Measurements from ENCODE around the gene SPOP. TPM values are rescaled to one million over a fixed set of nuclear protein-coding genes. Genes with fewer than 3 reads are reported as not detected.

The SPOP gene
- total RNA-seq, 4 donors from 2014 or later = 35.9 to 74.7 (median 47.3) TPM

GRCh38 chr17:49602783-49603182 lies 75.1 kb downstream of the SPOP start:
- no peak for DNase-seq (ENCODE audit: low spot score in 2 of 2)
- no peak overlapping the region for H3K4me3 ChIP-seq (ENCODE audit: low read depth, poor library complexity, severe bottlenecking)
- intact Hi-C loops (cut with DNase I; ENCODE audit: low total_unique reads) = no loop called here
- TF ChIP-seq CTCF (IDR thresholded peaks at IDR 0.05) (no peak), POLR2A (IDR thresholded peaks at IDR 0.05) (no peak)

- intact Hi-C loops (cut with DNase I; ENCODE audit: low total_unique reads) = no loop called here
- TF ChIP-seq POLR2A (IDR thresholded peaks at IDR 0.05) (no peak), CTCF (IDR thresholded peaks at IDR 0.05) (no peak)
- DNase-seq (ENCODE audit: low spot score in 2 of 2) = no peak
- H3K4me3 ChIP-seq (ENCODE audit: low read depth, poor library complexity, severe bottlenecking) = no peak overlapping the region
Measured at GRCh38 chr17:49600949-49601348, 76.9 kb downstream of the SPOP start.

GRCh38 chr17:49598918-49599317 lies 79.0 kb downstream of the SPOP start:
- DNase-seq (ENCODE audit: low spot score in 2 of 2) = no peak
- TF ChIP-seq CTCF (IDR thresholded peaks at IDR 0.05) (no peak), POLR2A (IDR thresholded peaks at IDR 0.05) (no peak)
- H3K4me3 ChIP-seq (ENCODE audit: low read depth, poor library complexity, severe bottlenecking) = no peak overlapping the region
- 96 to 99% methylated on average over 3 of the region's 3 CpGs for WGBS, 2 donors
- intact Hi-C loops (cut with DNase I; ENCODE audit: low total_unique reads) = no loop called here

GRCh38 chr17:49597928-49598655 lies 79.8 kb downstream of the SPOP start:
- TF ChIP-seq CTCF (IDR thresholded peaks at IDR 0.05) (no peak), POLR2A (IDR thresholded peaks at IDR 0.05) (no peak)
- intact Hi-C loops (cut with DNase I; ENCODE audit: low total_unique reads) = no loop called here
- DNase-seq (ENCODE audit: low spot score in 2 of 2) = no peak
- H3K4me3 ChIP-seq (ENCODE audit: low read depth, poor library complexity, severe bottlenecking) = no peak overlapping the region
- 82 to 85% methylated on average over 8 of the region's 8 CpGs for WGBS, 2 donors

- no peak for TF ChIP-seq CTCF (IDR thresholded peaks at IDR 0.05)
- no peak for TF ChIP-seq POLR2A (IDR thresholded peaks at IDR 0.05)
Measured at GRCh38 chr17:49597436-49597835, 80.5 kb downstream of the SPOP start.

More at GRCh38 chr17:49597436-49597835, 80.5 kb downstream of the SPOP start:
- intact Hi-C loops (cut with DNase I; ENCODE audit: low total_unique reads) = no loop called here
- no peak overlapping the region for H3K4me3 ChIP-seq (ENCODE audit: low read depth, poor library complexity, severe bottlenecking)
- WGBS, 2 donors = 80 to 89% methylated on average over 4 of the region's 4 CpGs
- no peak for DNase-seq (ENCODE audit: low spot score in 2 of 2)
